Measurements from ENCODE around the gene USP9X. TPM values are rescaled to one million over a fixed set of nuclear protein-coding genes. Genes with fewer than 3 reads are reported as not detected.
A peak's percentile ranks its signal among the peaks of the same experiment; 100 is the strongest.
"Not testable (repeated sequence)": the region's sequence is repeated elsewhere in the genome, so short reads cannot be mapped to it uniquely, and the experiment has no call there.

The USP9X gene
- total RNA-seq, 4 donors from 2014 or later: 50.4 to 77.6 (median 58.4) TPM

DNA sequence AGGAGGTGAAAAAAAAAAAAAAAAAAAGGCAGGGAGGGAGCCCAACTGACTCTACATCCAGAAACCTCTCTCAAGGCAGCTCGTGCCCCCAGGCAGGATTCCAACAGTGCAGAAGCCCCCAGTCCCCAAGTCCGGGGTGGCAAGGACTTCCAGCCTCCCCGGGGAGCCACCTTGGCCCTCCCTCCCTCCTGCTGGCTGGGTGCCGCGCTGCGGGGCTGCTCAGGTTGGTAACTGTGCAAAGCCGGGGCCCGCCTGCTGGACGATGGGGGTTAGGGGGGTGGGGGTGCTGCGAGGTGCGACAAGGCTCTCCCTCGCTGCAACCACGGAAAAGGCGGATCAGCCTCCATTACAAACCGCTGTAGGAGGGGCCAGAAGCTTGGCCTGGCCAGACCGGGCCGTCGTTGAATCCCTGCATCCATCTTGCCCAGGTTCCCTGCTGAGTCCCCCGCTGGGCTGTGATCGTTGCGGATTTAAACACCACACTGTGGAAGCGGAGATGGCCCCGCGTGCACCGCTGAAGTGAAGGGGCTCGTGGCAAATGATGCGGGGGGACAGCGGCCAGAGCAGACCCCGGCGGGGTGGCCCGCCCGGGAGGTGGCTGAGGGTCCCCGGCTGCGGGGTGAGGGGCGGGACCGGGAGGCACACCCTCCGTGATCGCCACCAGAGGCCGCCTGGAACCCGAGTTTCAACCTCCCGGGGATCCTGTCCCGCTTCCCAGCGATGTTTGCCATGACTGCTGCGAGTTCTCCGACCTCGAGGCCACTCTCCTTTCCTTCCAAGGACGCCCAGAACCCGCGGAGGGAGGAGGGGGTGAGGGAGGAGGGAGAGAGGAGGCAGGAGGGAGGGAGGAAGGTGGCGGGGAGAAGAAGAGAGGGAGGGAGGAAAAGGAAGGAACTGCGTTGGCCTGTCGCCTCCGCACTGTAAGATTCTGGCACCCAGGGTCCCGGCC, 190.7 kb downstream of the USP9X start:
- WGBS, 2 donors: 0 to 3% methylated on average over 16 to 41 of the region's 54 CpGs
- no peak for TF ChIP-seq POLR2A (IDR thresholded peaks at IDR 0.05)
- TF ChIP-seq, protein P1, sequence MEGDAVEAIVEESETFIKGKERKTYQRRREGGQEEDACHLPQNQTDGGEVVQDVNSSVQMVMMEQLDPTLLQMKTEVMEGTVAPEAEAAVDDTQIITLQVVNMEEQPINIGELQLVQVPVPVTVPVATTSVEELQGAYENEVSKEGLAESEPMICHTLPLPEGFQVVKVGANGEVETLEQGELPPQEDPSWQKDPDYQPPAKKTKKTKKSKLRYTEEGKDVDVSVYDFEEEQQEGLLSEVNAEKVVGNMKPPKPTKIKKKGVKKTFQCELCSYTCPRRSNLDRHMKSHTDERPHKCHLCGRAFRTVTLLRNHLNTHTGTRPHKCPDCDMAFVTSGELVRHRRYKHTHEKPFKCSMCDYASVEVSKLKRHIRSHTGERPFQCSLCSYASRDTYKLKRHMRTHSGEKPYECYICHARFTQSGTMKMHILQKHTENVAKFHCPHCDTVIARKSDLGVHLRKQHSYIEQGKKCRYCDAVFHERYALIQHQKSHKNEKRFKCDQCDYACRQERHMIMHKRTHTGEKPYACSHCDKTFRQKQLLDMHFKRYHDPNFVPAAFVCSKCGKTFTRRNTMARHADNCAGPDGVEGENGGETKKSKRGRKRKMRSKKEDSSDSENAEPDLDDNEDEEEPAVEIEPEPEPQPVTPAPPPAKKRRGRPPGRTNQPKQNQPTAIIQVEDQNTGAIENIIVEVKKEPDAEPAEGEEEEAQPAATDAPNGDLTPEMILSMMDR (IDR thresholded peaks at IDR 0.05): no peak
- peak overlapping the region; percentile 10 for H3K4me3 ChIP-seq (ENCODE audit: low read depth, poor library complexity, severe bottlenecking)
- intact Hi-C loops (cut with DNase I; ENCODE audit: low total_unique reads): no loop called here
- peak; percentile 22 to 93 for DNase-seq (ENCODE audit: low spot score in 2 of 2)

DNA sequence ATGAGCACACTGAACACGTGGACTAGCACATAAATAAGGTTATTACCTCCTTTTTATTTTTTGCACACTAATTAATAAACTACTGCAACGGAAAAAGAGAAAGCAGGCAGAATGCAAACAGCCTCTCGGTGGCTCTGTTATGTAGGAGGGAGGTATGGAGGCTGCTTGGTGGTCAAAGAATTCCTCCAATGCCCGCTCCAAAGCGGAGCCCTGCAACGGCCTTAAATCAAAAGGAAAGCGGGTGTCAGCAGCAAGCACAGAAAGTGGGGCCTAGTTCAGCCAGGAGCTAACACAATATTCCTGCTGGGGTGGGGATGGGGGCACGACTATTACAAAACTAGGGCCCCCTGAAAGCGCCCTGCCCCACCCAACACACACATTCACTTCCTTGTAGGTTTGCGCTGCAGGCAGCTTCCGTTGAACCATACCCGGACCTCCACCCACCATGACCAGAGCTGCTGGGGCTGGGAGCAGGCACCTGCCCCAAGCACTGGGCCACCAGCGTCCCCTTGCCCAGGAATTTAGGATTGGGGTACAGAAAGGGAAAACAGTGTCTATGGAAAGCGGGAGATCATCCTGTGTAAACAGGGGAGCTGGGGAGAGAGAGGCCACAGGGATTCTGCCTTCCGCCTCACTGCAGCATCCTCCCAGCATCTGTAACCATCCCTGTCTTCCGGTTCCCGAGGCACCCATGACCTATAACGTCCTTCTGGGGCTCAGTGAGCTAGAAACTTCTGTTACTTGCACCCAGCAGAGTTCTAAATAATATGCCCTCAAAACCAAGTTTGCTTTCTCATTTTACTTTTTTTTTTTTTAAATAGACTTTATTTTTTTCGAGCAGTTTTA, 191.6 kb downstream of the USP9X start:
- H3K4me3 ChIP-seq (ENCODE audit: low read depth, poor library complexity, severe bottlenecking): no peak overlapping the region
- WGBS, 2 donors: 41 to 45% methylated on average over 19 of the region's 19 CpGs
- intact Hi-C loops (cut with DNase I; ENCODE audit: low total_unique reads): no loop called here
- no peak for DNase-seq (ENCODE audit: low spot score in 2 of 2)
- no peak for TF ChIP-seq POLR2A (IDR thresholded peaks at IDR 0.05)
- TF ChIP-seq, protein P1 (IDR thresholded peaks at IDR 0.05): no peak

DNA sequence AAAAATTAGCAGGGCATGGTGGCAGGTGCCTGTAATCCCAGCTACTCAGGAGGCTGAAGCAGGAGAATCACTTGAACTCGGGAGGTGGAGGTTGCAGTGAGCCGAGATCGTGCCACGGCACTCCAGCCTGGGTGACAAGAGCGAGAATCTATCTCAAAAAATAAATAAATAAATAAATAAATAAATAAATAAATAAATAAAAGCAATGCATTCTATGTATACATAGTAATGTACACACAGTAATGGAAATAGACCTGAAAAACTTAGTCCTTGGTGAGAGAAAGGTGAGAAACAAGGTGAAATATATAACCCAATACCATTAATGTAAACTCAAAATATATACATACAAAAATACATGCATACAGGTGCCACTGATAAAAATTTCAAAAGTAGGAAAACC, 197.1 kb downstream of the USP9X start:
- DNase-seq (ENCODE audit: low spot score in 2 of 2); H3K4me3 ChIP-seq (ENCODE audit: low read depth, poor library complexity, severe bottlenecking); intact Hi-C loops (cut with DNase I; ENCODE audit: low total_unique reads): not testable (repeated sequence)
- WGBS, 2 donors: 95 to 98% methylated on average over 5 of the region's 5 CpGs

DNA sequence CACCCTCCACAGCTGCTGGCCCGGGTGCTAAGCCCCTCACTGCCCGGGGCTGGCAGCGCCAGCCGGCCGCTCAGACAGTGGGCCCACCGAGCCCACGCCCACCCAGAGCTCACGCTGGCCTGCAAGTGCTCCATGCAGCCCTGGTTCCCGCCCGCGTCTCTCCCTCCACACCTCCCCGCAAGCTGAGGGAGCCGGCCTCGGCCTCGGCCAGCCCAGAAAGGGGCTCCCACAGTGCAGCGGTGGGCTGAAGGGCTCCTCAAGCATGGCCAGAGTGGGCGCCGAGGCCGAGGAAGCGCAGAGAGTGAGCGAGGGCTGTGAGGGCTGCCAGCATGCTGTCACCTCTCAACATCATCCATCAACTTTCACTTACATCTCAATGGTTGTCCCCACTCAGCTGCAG, 200.7 kb downstream of the USP9X start:
- intact Hi-C loops (cut with DNase I; ENCODE audit: low total_unique reads): not testable (repeated sequence)

More for the DNA sequence above, 200.7 kb downstream of the USP9X start:
- WGBS, 2 donors: 94 to 96% methylated on average over 13 to 21 of the region's 21 CpGs
- H3K4me3 ChIP-seq (ENCODE audit: low read depth, poor library complexity, severe bottlenecking); DNase-seq (ENCODE audit: low spot score in 2 of 2): not testable (repeated sequence)

Other genes with a start within 250 kb of the USP9X start
- gene DDX3X, start 248.7 kb downstream of the USP9X start, total RNA-seq: 100 to 1,000 TPM; 170 to 252 (median 224) TPM

Data from lower leg skin (tissue), 4 donors.